Measurements from ENCODE around the gene MARS2.
"Not testable (repeated sequence)": the region's sequence is repeated elsewhere in the genome, so short reads cannot be mapped to it uniquely, and the experiment has no call there.

MARS2 gene

DNA sequence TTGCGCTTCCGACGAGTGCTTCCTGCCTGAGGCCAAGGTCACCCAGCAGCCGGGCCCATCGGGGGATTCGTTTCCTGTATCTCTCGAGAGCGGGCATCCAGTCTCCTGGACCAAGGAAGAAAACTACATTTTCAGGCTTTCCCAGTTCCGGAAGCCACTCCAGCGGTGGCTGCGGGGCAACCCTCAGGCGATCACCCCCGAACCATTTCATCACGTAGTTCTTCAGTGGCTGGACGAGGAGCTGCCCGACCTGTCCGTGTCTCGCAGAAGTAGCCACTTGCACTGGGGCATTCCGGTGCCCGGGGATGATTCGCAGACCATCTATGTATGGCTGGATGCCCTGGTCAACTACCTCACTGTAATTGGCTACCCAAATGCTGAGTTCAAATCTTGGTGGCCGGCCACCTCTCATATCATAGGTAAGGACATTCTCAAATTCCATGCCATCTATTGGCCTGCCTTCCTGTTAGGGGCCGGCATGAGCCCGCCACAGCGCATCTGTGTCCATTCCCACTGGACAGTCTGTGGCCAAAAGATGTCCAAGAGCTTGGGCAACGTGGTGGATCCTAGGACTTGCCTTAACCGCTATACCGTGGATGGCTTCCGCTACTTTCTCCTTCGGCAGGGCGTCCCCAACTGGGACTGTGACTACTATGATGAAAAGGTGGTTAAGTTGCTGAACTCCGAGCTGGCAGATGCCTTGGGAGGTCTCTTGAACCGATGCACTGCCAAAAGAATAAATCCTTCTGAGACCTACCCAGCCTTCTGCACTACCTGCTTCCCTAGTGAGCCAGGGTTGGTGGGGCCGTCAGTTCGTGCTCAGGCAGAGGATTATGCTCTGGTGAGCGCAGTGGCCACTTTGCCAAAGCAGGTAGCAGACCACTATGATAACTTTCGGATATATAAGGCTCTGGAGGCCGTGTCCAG is 1.0 kb downstream of the MARS2 start:
- DNase-seq (ENCODE audit: low read depth in 2 of 2): peak in 1 of 2 donors; percentile 22

- no peak for DNase-seq (ENCODE audit: low read depth in 2 of 2)
Measured at GRCh38 chr2:197706839-197707207, 1.7 kb downstream of the MARS2 start.

DNA sequence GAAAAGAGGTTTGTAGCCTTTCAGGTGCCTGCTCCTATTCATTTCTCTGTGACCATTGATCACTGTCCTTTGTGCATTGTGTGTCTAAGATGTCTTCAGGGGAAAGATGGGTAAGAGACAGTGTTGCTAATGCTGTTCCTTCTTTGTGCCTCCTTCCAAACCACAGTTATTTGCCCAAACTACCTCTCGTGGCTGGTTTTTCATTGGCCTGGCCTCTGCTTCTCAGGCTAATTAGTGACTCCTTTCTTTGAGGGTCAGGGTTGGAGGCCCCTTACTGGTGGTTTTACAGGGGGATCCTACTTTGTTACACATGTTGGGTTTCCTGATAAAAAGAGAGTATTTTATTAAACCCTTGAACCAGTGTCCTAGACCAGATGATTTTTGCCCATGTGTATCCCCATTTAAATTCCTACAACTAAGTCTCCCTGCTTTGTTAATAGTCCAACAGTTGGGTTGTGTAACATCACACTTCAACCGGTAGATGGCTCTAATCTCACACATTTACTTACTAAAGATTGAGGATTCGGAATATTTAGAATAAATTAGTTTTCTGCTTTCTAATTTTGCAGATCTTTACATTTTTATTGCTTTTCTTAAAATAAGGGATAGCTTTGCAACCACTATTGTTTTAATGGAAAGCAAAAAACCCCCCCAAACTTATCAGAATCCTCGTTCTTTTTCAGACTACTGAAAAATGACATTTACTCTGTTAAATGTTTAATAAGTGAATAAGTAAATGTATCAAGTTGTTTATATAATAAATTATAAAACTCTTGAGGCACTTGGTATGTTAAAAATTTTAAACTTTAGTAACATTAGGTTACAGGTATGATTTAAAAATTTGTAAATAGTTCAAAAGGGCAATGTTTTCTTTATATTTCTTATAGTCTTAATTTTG is 2.4 kb downstream of the MARS2 start:
- no peak for DNase-seq (ENCODE audit: low read depth in 2 of 2)

DNA sequence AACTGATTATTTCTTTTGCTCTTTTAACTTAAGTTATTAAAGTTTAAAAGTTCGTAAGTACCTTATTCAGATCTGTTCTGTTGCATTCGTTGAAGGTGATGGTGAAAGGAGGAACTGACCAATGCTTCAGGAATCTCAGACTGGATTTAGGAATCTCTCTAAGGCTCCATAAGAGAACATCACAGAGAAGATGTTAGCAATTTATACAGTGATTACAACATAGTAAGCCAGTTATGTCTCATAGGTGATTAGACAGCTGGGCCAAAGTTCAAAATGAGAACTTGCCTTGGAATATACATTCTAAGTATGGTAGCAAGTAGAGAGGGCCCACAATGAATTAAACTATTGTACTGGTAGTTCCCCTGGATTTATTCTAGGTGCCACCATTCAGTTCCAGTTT is 3.2 kb downstream of the MARS2 start:
- no peak for DNase-seq (ENCODE audit: low read depth in 2 of 2)

GRCh38 chr2:197709140-197709539 is 4.0 kb downstream of the MARS2 start:
- DNase-seq (ENCODE audit: low read depth in 2 of 2): not testable (repeated sequence)

- peak in 1 of 2 donors; percentile 18 for DNase-seq (ENCODE audit: low read depth in 2 of 2)
Measured at GRCh38 chr2:197710424-197711042, 5.4 kb downstream of the MARS2 start.

DNA sequence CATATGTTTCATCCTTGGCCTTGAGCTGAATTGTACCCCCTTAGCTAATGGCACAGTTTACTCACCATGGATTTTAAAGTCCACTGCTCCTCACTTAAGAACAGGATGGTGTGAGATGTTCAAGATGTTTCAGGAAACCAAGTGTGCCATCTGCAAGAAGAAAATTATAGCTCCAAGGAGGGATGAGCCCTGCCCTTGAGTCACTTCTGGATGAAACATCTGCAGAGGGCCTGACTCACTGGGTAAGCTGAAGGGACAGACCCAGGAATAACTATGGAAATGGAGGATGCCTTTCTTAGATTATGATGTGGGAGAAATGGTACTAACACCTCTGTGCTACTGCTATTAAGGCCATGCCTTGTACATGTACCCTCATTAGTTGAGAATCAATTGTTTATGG is 6.4 kb downstream of the MARS2 start:
- DNase-seq (ENCODE audit: low read depth in 2 of 2): no peak

DNA sequence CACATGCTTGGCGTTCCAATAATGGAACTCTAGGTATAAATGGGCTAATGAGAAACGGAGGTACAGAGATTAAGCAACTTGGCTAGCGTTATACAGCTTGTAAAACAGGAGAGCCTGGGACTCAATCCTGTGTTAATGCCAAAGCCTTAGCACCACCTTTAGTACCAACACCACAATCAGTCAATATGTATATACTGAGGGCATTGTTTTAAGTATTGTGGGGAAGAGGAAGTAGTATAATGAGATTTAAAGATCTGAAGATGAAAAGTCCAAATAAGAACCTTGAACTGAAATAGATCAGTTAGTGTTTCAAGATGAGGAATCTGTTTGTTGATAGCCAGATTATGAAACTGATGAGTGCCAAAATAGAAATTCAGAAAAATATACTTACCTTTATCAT is 8.1 kb downstream of the MARS2 start:
- no peak for DNase-seq (ENCODE audit: low read depth in 2 of 2)

DNA sequence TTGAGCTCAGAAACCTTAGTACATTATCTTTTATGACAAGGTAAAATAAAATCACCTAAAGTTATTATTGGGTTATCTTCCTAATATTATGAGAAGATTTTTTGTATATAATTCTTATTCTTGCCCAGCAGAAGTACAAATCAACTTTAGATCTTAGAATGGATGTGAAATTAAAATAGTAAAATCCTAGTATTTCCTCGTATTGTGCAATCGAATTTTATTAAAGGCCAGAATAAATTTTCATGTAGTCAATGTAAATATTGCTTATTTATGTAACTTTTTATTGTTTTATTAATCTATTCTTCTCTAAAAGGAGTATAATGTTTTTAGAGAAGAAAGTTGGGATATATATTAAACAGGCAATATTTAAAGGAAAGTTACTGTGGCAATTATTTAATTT is 12.7 kb downstream of the MARS2 start:
- DNase-seq (ENCODE audit: low read depth in 2 of 2): no peak

DNA sequence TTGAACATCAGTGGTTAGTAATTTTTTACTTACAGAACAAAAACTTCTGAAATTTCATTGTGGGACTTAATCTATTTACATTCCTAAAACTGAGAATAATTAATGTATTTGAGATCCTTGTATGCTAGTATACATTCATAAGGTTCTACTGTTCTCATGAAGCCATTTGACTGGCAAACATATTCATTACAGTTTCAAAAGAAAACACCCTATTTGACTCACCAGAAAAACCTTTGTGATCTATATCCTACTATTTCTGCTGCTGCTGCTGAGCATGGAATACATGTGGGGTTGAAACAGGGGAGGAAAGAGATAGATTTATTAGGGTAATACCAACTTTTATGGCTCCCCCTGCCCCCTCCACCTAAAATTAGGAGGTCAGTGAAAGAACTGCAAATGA is 21.8 kb downstream of the MARS2 start:
- no peak for DNase-seq (ENCODE audit: low read depth in 2 of 2)

GRCh38 chr2:197728555-197729544 is 23.7 kb downstream of the MARS2 start:
- not testable (repeated sequence) for DNase-seq (ENCODE audit: low read depth in 2 of 2)

GRCh38 chr2:197740200-197740599 is 35.0 kb downstream of the MARS2 start:
- no peak for DNase-seq (ENCODE audit: low read depth in 2 of 2)

Measured in stimulated activated CD8-positive, alpha-beta memory T cell treated with anti-CD3 and anti-CD28 coated beads, Interleukin-15, amount 100 ng/mL, for 48 hours (primary cell).